GM13977 (cell line): Measurements from ENCODE around the gene PRTG.
"Not testable (repeated sequence)": the region's sequence is repeated elsewhere in the genome, so short reads cannot be mapped to it uniquely, and the experiment has no call there.

Experiments
- DNase-seq: peaks from one replicate; pipeline ENCODE4 v3.0.0; 2012; ENCODE audit warnings: low spot score
- in situ Hi-C: fragments of 300-500 bp; cut with MboI; formaldehyde crosslinking; loops from one replicate; pipeline ENCODE4 v1.12.0; 2022; ENCODE audit warnings: low sequenced_read_pairs, low pct_unique_long_range_greater_than_20kb, mixed read lengths, inconsistent platforms; ENCODE audit not compliant: unreplicated experiment
- TF ChIP-seq, protein P1 (sequence below): IDR thresholded peaks from 2 replicates; pipeline ENCODE4 v1.5.1; 2012; ENCODE audit warnings: mild to moderate bottlenecking, control low read depth; ENCODE audit not compliant: insufficient read depth; ENCODE audit errors: extremely low read depth, missing control alignments

PRTG gene

DNA sequence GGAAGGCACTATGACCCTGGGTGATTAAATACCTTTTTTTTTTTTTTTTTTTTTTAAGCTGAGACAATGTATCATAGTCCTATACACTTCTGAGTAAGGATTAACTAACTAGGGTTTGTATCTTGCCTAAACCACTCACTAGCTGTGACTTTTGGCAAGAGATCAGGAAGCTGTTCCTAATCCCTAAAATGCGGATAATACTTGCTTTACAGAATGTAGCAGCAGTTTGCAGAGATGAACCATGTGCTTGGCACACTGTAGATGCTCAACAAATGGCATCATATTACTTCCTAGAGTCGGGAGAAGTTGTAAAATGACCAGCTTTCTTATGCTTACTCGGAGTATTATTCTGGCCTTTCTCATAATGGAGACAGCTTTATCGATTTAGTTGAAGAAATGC is 129.2 kb downstream of the PRTG start:
- in situ Hi-C loops = no loop called here
- TF ChIP-seq, protein P1, sequence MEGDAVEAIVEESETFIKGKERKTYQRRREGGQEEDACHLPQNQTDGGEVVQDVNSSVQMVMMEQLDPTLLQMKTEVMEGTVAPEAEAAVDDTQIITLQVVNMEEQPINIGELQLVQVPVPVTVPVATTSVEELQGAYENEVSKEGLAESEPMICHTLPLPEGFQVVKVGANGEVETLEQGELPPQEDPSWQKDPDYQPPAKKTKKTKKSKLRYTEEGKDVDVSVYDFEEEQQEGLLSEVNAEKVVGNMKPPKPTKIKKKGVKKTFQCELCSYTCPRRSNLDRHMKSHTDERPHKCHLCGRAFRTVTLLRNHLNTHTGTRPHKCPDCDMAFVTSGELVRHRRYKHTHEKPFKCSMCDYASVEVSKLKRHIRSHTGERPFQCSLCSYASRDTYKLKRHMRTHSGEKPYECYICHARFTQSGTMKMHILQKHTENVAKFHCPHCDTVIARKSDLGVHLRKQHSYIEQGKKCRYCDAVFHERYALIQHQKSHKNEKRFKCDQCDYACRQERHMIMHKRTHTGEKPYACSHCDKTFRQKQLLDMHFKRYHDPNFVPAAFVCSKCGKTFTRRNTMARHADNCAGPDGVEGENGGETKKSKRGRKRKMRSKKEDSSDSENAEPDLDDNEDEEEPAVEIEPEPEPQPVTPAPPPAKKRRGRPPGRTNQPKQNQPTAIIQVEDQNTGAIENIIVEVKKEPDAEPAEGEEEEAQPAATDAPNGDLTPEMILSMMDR = no peak
- no peak for DNase-seq

DNA sequence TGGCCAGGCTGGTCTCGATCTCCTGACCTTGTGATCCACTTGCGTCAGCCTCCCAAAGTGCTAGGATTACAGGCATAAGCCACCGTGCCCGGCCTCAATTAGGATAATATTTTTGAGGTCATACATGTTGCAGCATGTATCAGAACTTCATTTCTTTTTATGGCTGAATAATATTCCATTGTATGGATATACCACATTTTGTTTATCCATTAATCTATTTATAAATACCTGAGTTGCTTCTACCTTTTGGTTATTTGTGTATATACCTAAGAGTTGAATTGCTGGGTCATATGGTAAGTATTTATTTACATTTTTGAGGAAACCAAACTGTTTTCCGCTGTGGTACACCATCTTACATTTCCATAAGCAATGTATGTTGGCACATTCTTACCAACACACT is 136.7 kb downstream of the PRTG start:
- in situ Hi-C loops = no loop called here
- TF ChIP-seq, protein P1 = no peak
- no peak for DNase-seq

DNA sequence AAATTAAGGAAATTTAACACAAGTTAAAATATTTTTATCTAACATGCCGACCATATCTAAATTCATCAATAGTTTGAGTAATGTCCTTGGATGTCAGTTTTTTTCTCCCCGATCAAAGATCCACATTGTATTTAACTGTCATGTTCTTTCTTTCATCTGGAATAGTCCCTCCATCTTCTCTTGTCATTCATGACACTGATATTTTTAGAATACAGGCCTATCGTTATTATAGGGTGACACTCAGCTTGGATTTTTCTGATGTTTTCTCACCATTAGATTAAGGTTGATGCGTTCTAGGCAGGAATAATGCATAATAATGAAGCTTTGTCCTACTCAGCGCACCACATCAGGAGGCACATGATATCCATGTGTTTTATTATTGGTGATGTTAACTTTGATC is 141.6 kb downstream of the PRTG start:
- TF ChIP-seq, protein P1 = no peak
- in situ Hi-C loops = no loop called here
- DNase-seq = no peak

DNA sequence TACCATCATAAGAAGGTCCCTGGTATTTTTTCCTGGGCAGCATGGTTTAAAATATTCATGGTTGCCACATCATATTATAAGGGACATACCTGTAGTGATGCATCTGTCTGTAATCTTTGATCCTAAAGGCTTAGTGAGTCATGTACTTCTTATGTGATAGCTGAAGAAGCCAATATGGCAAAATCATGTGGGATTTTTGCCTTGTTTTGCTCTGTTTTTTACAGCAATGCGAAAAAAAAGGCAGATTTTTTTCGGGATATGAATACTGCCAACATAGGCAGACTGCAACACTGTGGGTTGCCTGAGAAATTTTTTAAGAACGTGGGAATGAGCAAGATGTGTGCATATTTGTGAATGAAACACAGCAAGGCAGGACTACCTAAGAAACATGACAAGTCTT is 143.5 kb downstream of the PRTG start:
- in situ Hi-C loops = no loop called here
- TF ChIP-seq, protein P1 = no peak

DNA sequence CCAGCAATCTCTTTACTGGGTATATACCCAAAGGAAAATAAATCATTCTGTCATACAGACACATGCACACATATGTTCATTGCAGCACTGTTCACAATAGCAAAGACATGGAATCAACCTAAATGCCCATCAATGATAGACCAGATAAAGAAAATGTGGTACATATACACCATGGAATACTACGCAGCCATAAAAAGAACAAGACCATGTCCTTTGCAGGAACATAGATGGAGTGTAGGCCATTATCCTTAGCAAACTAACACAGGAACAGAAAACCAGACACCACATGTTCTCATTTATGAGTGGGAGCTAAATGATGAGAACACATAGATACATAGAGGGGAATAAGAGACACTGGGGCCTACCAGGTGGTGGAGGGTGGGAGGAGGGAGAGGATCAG is 149.9 kb downstream of the PRTG start:
- DNase-seq, in situ Hi-C loops: not testable (repeated sequence)

More for the DNA sequence above, 143.5 kb downstream of the PRTG start:
- DNase-seq = no peak

DNA sequence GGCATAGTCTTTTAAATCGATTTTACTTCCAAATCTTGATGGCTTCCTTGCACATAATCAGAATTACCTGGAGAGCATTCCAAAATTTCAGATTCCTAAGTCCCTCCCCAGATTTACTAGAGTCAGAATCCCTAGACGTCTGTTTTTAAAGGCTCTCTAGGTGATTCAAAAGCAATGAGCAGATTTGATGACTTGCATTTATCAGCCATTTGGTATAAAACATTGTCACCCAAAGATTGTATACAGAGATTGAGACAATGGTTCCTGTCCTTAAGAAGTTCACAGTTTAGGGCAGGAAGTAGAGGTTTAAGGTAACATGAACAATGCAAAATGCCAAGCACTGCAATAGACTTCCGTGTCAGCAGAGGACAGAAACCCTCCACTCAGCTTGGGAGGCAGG is 152.2 kb downstream of the PRTG start:
- DNase-seq = no peak
- TF ChIP-seq, protein P1 = no peak
- in situ Hi-C loops = no loop called here

DNA sequence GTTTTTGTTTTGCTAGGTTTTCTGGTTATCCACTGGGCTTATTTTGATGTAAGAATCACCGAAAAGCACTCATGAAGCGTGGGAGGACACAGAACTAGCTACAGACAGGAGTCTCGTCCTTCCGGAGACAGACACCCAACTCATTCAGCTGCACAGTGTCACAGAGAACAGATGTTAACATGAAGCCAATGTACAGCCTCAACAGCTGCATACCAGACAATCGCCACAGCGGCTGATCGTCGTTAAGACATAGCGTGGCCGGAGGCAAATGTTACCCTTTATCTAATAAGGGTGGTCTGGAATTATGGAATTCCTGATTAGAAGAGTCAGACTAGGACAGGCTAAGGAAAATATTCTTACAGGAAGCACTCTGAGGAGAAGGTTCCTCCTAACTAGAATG is 153.7 kb downstream of the PRTG start:
- TF ChIP-seq, protein P1 = no peak
- in situ Hi-C loops = no loop called here
- no peak for DNase-seq
